AG09319 (cell line): ENCODE results near the gene URB2.
"Not testable (repeated sequence)": the region's sequence is repeated elsewhere in the genome, so short reads cannot be mapped to it uniquely, and the experiment has no call there.

Experiments used
- DNase-seq: peaks from one replicate; pipeline ENCODE4 v3.0.0-alpha.2; 2010; ENCODE audit warnings: low read depth; ENCODE audit errors: extremely low read depth
- CTCF ChIP-seq: IDR thresholded peaks from 2 replicates; pipeline ENCODE4 v1.5.1; 2011; ENCODE audit warnings: low read depth, mild to moderate bottlenecking, inconsistent platforms, low read length, moderate library complexity

Gene URB2

DNA sequence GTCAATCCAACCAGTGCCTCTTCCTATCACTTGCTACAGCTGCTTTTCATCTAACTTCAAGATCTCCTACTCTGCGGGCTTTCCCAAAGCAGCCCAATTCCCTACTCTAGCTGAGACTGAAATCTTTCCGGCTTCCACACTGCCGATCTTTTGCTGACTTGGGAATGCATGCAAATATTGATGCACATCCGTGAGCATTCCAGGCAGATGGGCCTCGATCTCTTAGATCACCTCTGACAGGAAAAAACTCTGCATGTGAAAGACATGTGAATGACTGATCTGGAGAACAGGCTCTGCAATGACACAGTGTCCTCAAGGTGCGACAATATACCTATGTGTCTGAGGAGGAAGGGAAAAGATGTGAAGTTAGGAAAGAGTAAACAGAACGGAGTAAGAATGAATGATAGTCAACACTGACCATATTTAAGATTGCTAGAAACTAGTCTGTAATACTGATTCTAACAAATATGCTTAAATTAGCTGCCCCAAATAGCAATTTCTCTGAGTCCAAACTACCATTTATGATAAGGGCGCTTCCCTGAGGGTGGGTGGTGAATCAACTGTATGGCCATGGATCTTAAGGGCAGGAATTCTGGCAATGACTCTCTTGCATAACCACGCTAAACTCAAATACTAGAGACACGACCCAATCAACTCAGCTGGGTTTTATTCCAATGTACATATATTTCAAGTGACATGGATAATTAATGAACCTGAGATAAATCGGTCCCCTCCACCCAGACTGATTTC, 8.5 kb upstream of the URB2 start:
- no peak for DNase-seq

DNA sequence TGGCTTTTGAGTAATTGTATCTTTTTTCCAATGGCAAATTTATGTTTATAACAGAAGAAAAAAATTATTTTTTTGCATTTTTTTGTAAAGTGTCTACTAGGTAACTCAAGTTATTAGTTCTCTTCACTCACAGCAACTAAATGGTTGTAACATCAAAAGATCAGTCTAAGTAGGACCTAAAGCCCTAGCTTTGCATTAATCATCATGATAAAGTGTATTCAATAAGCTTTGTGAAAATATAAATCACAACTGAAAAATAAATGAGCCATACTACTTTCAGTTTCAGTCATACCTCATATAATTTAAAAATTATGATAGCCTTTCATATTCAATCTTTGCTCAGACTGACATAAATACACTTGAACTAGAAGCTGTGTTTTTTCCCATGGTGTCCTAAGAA, 7.0 kb upstream of the URB2 start:
- no peak for TF ChIP-seq CTCF
- DNase-seq, result no peak

More for the DNA sequence above, 8.5 kb upstream of the URB2 start:
- TF ChIP-seq CTCF, result no peak

- TF ChIP-seq CTCF, result no peak
- no peak for DNase-seq
Observed at GRCh38 chr1:229619614-229620013, 6.4 kb upstream of the URB2 start.

DNA sequence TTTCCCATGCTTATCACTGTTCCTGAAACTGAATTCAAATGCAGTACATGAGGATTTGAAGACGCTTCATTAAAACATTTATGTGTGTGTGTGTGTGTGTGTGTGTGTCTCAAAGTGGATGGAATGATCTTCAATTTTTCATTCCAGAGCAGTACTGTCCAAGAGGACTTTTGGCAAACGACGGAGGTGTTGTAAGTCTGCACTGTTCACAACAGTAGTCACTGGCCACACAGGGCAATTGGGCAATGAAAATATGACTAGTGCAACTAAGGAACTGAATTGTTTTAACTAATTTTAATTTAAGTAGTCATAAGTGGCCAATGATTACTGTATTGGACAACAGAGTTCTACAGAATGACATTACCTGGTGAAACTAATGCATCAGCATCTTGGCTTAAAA, 5.2 kb upstream of the URB2 start:
- peak; percentile 36 for DNase-seq
- TF ChIP-seq CTCF, result no peak

DNA sequence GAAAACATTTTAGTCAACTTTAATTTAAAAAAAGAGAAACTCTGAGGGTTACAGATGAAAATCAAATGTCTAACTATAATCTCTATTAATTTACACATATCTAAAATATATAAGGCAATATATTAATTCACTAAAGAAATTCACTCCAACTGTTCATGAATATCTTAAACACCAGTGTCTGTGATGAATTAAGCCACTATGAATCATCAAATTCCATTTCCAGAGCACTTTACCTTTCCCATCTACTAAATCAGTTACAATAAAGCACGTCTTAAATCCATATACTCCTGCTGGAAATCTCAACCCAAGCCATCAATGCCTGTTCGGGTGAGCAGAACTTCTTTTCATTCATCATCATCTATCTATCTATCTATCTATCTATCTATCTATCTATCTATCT, 4.4 kb upstream of the URB2 start:
- no peak for DNase-seq
- no peak for TF ChIP-seq CTCF

DNA sequence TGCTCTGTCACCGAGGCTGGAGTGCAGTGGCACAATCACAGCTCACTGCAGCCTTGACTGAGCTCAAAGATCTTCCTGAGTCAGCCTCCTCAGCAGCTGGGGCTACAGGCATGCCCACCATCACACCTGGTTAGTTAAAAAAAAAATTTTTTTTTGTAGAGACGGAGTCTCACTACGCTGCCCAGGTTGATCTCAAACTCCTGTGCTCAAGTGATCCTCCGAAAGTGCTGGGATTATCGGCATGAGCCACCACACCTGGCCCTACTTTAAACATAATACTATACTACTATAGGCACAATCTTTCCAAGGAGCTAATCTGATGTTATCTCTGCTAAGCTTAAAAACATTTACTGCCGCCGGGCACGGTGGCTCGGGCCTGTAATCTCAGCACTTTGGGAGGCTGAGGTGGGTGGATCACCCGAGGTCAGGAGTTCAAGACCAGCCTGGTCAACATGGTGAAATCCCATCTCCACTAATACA, 3.4 kb upstream of the URB2 start:
- not testable (repeated sequence) for DNase-seq

DNA sequence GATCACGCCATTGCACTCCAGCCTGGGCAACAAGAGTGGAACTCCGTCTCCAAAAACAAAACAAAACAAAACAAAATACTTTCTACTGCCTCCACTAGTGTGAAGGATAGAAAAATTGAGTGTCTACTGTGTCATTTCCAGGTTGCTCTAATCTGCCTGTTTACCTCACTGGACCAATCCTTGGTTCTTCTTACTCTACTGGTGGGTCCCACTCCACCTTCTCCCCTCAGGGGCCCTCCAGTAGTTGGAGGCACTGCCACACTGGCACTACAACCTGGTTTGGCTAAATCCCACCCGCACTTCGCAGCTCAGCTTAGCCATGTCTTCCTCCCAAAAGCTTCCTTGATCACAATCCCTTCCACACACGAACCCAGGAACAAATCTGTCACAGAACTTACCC, 2.8 kb upstream of the URB2 start:
- no peak for TF ChIP-seq CTCF
- no peak for DNase-seq

DNA sequence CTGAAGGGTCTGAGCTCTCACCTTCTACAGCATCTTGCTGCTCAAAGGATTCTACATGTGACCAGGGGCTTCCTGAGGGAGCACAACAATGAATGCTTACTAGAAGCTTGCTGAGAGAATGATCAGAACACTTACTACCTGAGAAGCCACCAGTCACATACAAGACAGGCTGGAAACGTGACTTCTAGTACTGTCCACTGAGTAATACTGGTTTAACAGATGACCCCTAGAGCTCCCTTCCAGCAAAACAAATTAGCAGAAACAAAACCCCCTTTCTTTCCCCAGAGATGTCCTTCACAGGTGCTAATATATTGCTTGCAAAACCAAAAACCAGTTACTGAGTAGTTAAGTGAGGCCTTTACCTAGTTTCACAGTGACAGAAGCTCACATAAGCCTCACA, 2.2 kb upstream of the URB2 start:
- TF ChIP-seq CTCF, result no peak
- no peak for DNase-seq
